22Rv1 (cell line): ENCODE results near the gene DCTN1.

ENCODE experiments used
- H3K27ac ChIP-seq: fragments of 450-650 bp; 2 replicates; pipeline ENCODE4 v1.5.1; 2017
- CTCF ChIP-seq: fragments of 450-650 bp; IDR thresholded peaks from 2 replicates; pipeline ENCODE4 v1.5.1; 2017; ENCODE audit warnings: mild to moderate bottlenecking
- ZFX ChIP-seq: fragments of 450-650 bp; IDR thresholded peaks from 2 replicates; pipeline ENCODE4 v1.6.1; 2017; ENCODE audit warnings: antibody characterized with exemption, borderline replicate concordance

DCTN1 gene

GRCh38 chr2:74325815-74326214, 54.3 kb downstream of the DCTN1 start:
- no peak for TF ChIP-seq CTCF
- TF ChIP-seq ZFX, result no peak
- no peak overlapping the region for H3K27ac ChIP-seq

GRCh38 chr2:74321737-74322136, 58.4 kb downstream of the DCTN1 start:
- H3K27ac ChIP-seq, result no peak overlapping the region
- TF ChIP-seq ZFX, result no peak
- TF ChIP-seq CTCF, result no peak

GRCh38 chr2:74317701-74318100, 62.4 kb downstream of the DCTN1 start:
- no peak for TF ChIP-seq ZFX
- no peak for TF ChIP-seq CTCF
- H3K27ac ChIP-seq, result no peak overlapping the region

- TF ChIP-seq ZFX (no peak), CTCF (no peak)
- H3K27ac ChIP-seq, result no peak overlapping the region
Measured at GRCh38 chr2:74316627-74317295, 63.4 kb downstream of the DCTN1 start.

GRCh38 chr2:74314107-74314506, 66.0 kb downstream of the DCTN1 start:
- no peak for TF ChIP-seq CTCF
- no peak for TF ChIP-seq ZFX
- H3K27ac ChIP-seq, result no peak overlapping the region

- no peak overlapping the region for H3K27ac ChIP-seq
- TF ChIP-seq ZFX, result no peak
- no peak for TF ChIP-seq CTCF
Measured at GRCh38 chr2:74313497-74313896, 66.6 kb downstream of the DCTN1 start.

GRCh38 chr2:74312913-74313312, 67.2 kb downstream of the DCTN1 start:
- no peak overlapping the region for H3K27ac ChIP-seq
- TF ChIP-seq ZFX, result no peak
- TF ChIP-seq CTCF, result no peak
